K562 (cell line): ENCODE measurements around the gene ZNF581. TPM values are rescaled to one million over a fixed set of nuclear protein-coding genes. Genes with fewer than 3 reads are reported as not detected.

Experiments used
- CEBPZ ChIP-seq: fragments of 150-350 bp; IDR thresholded peaks from 2 replicates; pipeline ENCODE4 v1.6.1; 2014; ENCODE audit warnings: low read depth, mild to moderate bottlenecking, low read length, borderline replicate concordance
- CREB3L1 ChIP-seq: fragments of 450-650 bp; IDR thresholded peaks from 2 replicates; pipeline ENCODE4 v1.6.1; 2014; ENCODE audit warnings: low read depth, mild to moderate bottlenecking, moderate library complexity, borderline replicate concordance
- DMBX1 ChIP-seq: fragments of 250-450 bp; sonication (Bioruptor Pico); IDR thresholded peaks from 2 replicates; pipeline ENCODE4 v1.8.0; 2022; ENCODE audit warnings: inconsistent platforms, mild to moderate bottlenecking, moderate library complexity, borderline replicate concordance
- ERF ChIP-seq: fragments of 450-650 bp; formaldehyde crosslinking; IDR thresholded peaks from 2 replicates; pipeline ENCODE4 v1.4.0; 2020; ENCODE audit warnings: mild to moderate bottlenecking, mixed read lengths
- FOSL1 ChIP-seq: fragments of 200-800 bp; sonication (Bioruptor generic); conservative IDR thresholded peaks from 2 replicates; pipeline ENCODE4 v1.6.1; 2016; ENCODE audit warnings: missing genetic modification characterization, missing compliant biosample characterization
- ID3 ChIP-seq, 2 experiments: fragments of 250-450 bp in 1 of 2; fragments of 450-650 bp in 1 of 2; sonication (Bioruptor Pico) in 1 of 2; IDR thresholded peaks; 2 replicates each; pipeline versions ENCODE4 v1.6.1 to v1.8.0; 2016 to 2021; ENCODE audit warnings: mild to moderate bottlenecking in 2 of 2, moderate library complexity in 2 of 2, missing compliant biosample characterization in 1 of 2, missing genetic modification characterization in 1 of 2
- MCM7 ChIP-seq, 2 experiments: fragments of 450-650 bp; IDR thresholded peaks; 2 replicates each; pipeline ENCODE4 v1.6.1; 2016 to 2018
- MYC ChIP-seq, 2 experiments: fragments of 250-450 bp in 1 of 2; sonication (Bioruptor Pico) in 1 of 2; IDR thresholded peaks; 2 replicates each; pipeline versions ENCODE4 v1.5.1 to v1.6.1; 2012 to 2021; ENCODE audit warnings: low read depth in 2 of 2, borderline replicate concordance in 1 of 2, improper control_type of control experiment in 1 of 2, low read length in 1 of 2, mild to moderate bottlenecking in 1 of 2, moderate library complexity in 1 of 2
- PHTF2 ChIP-seq: fragments of 250-450 bp; sonication (Bioruptor Pico); IDR thresholded peaks from 2 replicates; pipeline ENCODE4 v1.5.0; 2021; ENCODE audit warnings: mild to moderate bottlenecking
- PKNOX1 ChIP-seq: fragments of 450-650 bp; IDR thresholded peaks from 2 replicates; pipeline ENCODE4 v1.6.1; 2016
- RBBP5 ChIP-seq: fragments of 200-600 bp; sonication (generic); IDR thresholded peaks from 2 replicates; pipeline ENCODE4 v1.6.1; 2012; ENCODE audit warnings: borderline replicate concordance, mild to moderate bottlenecking, low read length, control low read depth, inconsistent platforms; ENCODE audit not compliant: insufficient read depth, poor library complexity, severe bottlenecking
- STAG1 ChIP-seq: sonication (generic); formaldehyde crosslinking; IDR thresholded peaks from 2 replicates; pipeline ENCODE4 v1.5.0; 2020; ENCODE audit warnings: missing genetic modification reagents, borderline replicate concordance
- TAF15 ChIP-seq: fragments of 200-400 bp; formaldehyde crosslinking; IDR thresholded peaks from 2 replicates; pipeline ENCODE4 v1.6.1; 2017; ENCODE audit warnings: mild to moderate bottlenecking, low read depth, low read length, moderate library complexity
- TCF15 ChIP-seq: fragments of 250-450 bp; sonication (Bioruptor Pico); IDR thresholded peaks from 2 replicates; pipeline ENCODE4 v1.8.0; 2022; ENCODE audit warnings: moderate library complexity, mild to moderate bottlenecking, inconsistent platforms
- TCF7 ChIP-seq: sonication (generic); IDR thresholded peaks from 2 replicates; pipeline ENCODE4 v1.6.1; 2016; ENCODE audit warnings: antibody characterized with exemption, borderline replicate concordance
- TEAD4 ChIP-seq, 2 experiments: sonication (generic) in 1 of 2; formaldehyde crosslinking in 1 of 2; IDR thresholded peaks; 2 replicates each; pipeline versions ENCODE4 v1.6.1 to v1.8.0; 2012 to 2022; ENCODE audit warnings: borderline replicate concordance in 1 of 2, inconsistent platforms in 1 of 2, low read length in 1 of 2, mild to moderate bottlenecking in 1 of 2, missing genetic modification reagents in 1 of 2
- ZNF561 ChIP-seq: fragments of 450-650 bp; formaldehyde crosslinking; conservative IDR thresholded peaks from 2 replicates; pipeline ENCODE4 v1.4.0; 2020; ENCODE audit warnings: mild to moderate bottlenecking, moderate library complexity
- ZNF699 ChIP-seq: fragments of 250-450 bp; sonication (Bioruptor Pico); IDR thresholded peaks from 2 replicates; pipeline ENCODE4 v1.8.0; 2021; ENCODE audit warnings: mild to moderate bottlenecking, moderate library complexity; ENCODE audit not compliant: insufficient replicate concordance
- polyA plus RNA-seq, 8 experiments: library from polyadenylated mRNA; depleted of rRNA in 4 of 8; stranded (reverse) in 5 of 8; unstranded in 3 of 8; fragments of >200 nt; fragmentation: Nextera tagmentation in 2 of 8; fragmentation: Illumina TruSeq in 1 of 8; extraction: Ambion mirVana in 2 of 8; extraction: Trizol in 1 of 8; gene quantifications; 2 replicates each; pipeline versions ENCODE4 v1.2.1 to v1.2.3, GENCODE V29; 2011 to 2014; ENCODE audit warnings: inconsistent platforms in 1 of 8, missing spikeins in 1 of 8
- total RNA-seq, 7 experiments: library from RNA; depleted of rRNA in 6 of 7; stranded (reverse); fragments of >200 nt in 6 of 7; fragmentation: Illumina TruSeq in 2 of 7; extraction: Trizol in 2 of 7; gene quantifications; 2 replicates each; pipeline versions ENCODE4 v1.2.1 to v1.2.3, GENCODE V29; 2011 to 2021; ENCODE audit warnings: low replicate concordance in 1 of 7

Gene ZNF581
- total and polyA plus RNA-seq, 9 of the 15 experiments (the other 6 are each of a cell fraction or from before 2014, with no cell fraction given): 2.4 to 39.4 (median 15.4) TPM

- no peak for TF ChIP-seq ID3 (CRISPR knock-in tag; IDR thresholded peaks at IDR 0.05)
- peak; percentile 81 for TF ChIP-seq ID3 (tag; IDR thresholded peaks at IDR 0.05)
- peak; percentile 36 for TF ChIP-seq RBBP5
- TF ChIP-seq DMBX1 (CRISPR knock-in tag): no peak
- TF ChIP-seq MYC (IDR thresholded peaks at IDR 0.05; ENCODE audit: low read depth, low read length): 0 out of 2 replicates have a peak, but pooled peaks have one; percentile 23
- TF ChIP-seq MYC (CRISPR knock-in tag; IDR thresholded peaks at IDR 0.05; ENCODE audit: borderline replicate concordance, low read depth): no peak
- no peak for TF ChIP-seq TCF15 (CRISPR knock-in tag)
- no peak for TF ChIP-seq ZNF561
- no peak for TF ChIP-seq CEBPZ
- no peak for TF ChIP-seq MCM7 (IDR thresholded peaks at IDR 0.05)
- TF ChIP-seq TEAD4 (IDR thresholded peaks at IDR 0.05; ENCODE audit: low read length): peak; percentile 31; the same call in 1 of the 2 replicates
- no peak for TF ChIP-seq TEAD4 (CRISPR knock-in tag; IDR thresholded peaks at IDR 0.05; ENCODE audit: borderline replicate concordance)
- TF ChIP-seq PKNOX1: no peak
- no peak for TF ChIP-seq PHTF2 (CRISPR knock-in tag)
- no peak for TF ChIP-seq STAG1 (CRISPR knock-in tag)
- no peak for TF ChIP-seq FOSL1
- no peak for TF ChIP-seq ZNF699 (CRISPR knock-in tag)
- no peak for TF ChIP-seq TCF7
- no peak for TF ChIP-seq ERF
- TF ChIP-seq CREB3L1: no peak
- TF ChIP-seq TAF15: no peak
Measured at GRCh38 chr19:55647732-55648584, 4.5 kb downstream of the ZNF581 start, which contains the start of gene CCDC106 (continued).
